HEK293T (cell line): ENCODE data around the gene CORO1C.

ENCODE experiments used
- BHLHE40 ChIP-seq: fragments of 450-650 bp; IDR thresholded peaks from 2 replicates; pipeline ENCODE4 v1.6.1; 2016; ENCODE audit warnings: mild to moderate bottlenecking, moderate library complexity, borderline replicate concordance
- CTBP1 ChIP-seq: fragments of 450-650 bp; IDR thresholded peaks from 2 replicates; pipeline ENCODE4 v1.6.1; 2016; ENCODE audit warnings: borderline replicate concordance
- ELF4 ChIP-seq: fragments of 450-650 bp; IDR thresholded peaks from 2 replicates; pipeline ENCODE4 v1.6.1; 2017; ENCODE audit warnings: antibody characterized with exemption
- FOXA1 ChIP-seq: fragments of 450-650 bp; IDR thresholded peaks from 2 replicates; pipeline ENCODE4 v1.6.1; 2016; ENCODE audit warnings: mild to moderate bottlenecking
- FOXK2 ChIP-seq: fragments of 450-650 bp; IDR thresholded peaks from 2 replicates; pipeline ENCODE4 v1.6.1; 2016; ENCODE audit warnings: mild to moderate bottlenecking
- FOXM1 ChIP-seq: fragments of 450-650 bp; IDR thresholded peaks from 2 replicates; pipeline ENCODE4 v1.6.1; 2017; ENCODE audit warnings: mild to moderate bottlenecking, borderline replicate concordance
- HDGF ChIP-seq: fragments of 450-650 bp; IDR thresholded peaks from 2 replicates; pipeline ENCODE4 v1.6.1; 2017; ENCODE audit warnings: antibody characterized with exemption, borderline replicate concordance
- L3MBTL2 ChIP-seq: fragments of 450-650 bp; conservative IDR thresholded peaks from 2 replicates; pipeline ENCODE4 v1.6.1; 2016; ENCODE audit warnings: mild to moderate bottlenecking
- LEF1 ChIP-seq: fragments of 450-650 bp; IDR thresholded peaks from 2 replicates; pipeline ENCODE4 v1.6.1; 2017; ENCODE audit warnings: mild to moderate bottlenecking, borderline replicate concordance
- NFRKB ChIP-seq: fragments of 450-650 bp; IDR thresholded peaks from 2 replicates; pipeline ENCODE4 v1.6.1; 2016; ENCODE audit warnings: mild to moderate bottlenecking, moderate library complexity
- PKNOX1 ChIP-seq: fragments of 450-650 bp; IDR thresholded peaks from 2 replicates; pipeline ENCODE4 v1.6.1; 2016
- SP1 ChIP-seq: fragments of 450-650 bp; IDR thresholded peaks from 2 replicates; pipeline ENCODE4 v1.6.1; 2017
- SUZ12 ChIP-seq: fragments of 450-650 bp; IDR thresholded peaks from 2 replicates; pipeline ENCODE4 v1.6.1; 2016; ENCODE audit warnings: mild to moderate bottlenecking
- TARDBP ChIP-seq: fragments of 450-650 bp; IDR thresholded peaks from 2 replicates; pipeline ENCODE4 v1.6.1; 2016

DNA sequence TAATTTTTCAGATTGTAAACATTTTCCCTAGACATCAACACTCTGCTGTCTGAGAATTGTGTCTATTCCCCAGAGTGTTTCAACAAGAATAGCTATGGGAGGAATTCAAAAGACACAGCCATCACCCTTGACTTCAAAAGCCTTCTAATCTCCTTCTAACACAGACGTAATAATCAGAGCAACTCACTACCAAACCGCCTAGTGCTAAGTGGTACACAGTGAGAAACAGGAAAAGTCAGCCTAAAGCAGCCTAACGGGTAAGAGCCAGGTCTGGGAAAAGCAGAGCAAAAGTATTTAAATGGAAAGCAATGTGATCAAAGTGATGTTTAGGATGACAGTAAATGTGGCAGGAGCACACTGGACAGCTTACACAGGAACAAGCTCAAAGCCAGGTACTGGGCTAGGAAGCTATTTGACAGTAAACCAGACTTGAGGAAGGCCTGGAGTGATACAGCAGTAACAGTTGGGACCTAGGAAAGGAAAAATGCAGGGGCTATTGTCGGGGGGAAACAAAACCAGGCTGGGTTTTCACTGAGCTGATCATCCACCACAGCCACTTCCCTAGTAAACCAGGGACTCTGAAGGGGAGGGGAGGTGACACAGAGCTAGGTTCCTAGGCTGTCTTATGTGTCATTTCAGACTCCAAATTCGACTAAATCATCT lies 29.4 kb downstream of the CORO1C start:
- TF ChIP-seq PKNOX1: no peak
- no peak for TF ChIP-seq LEF1
- TF ChIP-seq SUZ12: no peak
- TF ChIP-seq CTBP1: no peak
- no peak for TF ChIP-seq SP1
- TF ChIP-seq NFRKB: no peak
- no peak for TF ChIP-seq L3MBTL2
- no peak for TF ChIP-seq ELF4
- no peak for TF ChIP-seq TARDBP
- no peak for TF ChIP-seq BHLHE40
- TF ChIP-seq HDGF: no peak
- TF ChIP-seq FOXK2: no peak
- TF ChIP-seq FOXM1: no peak
- no peak for TF ChIP-seq FOXA1
